BE2C (cell line): ENCODE results near the gene CHCHD4.

Experiments
- DNase-seq: peaks from one replicate; pipeline ENCODE4 v3.0.0-alpha.2; 2020
- H3K27me3 ChIP-seq: fragments of 250-450 bp; sonication (Bioruptor Pico); 2 replicates; pipeline ENCODE4 v1.5.1; 2020; ENCODE audit warnings: mild to moderate bottlenecking
- H3K36me3 ChIP-seq: fragments of 250-450 bp; sonication (Bioruptor Pico); 2 replicates; pipeline ENCODE4 v1.5.1; 2020; ENCODE audit warnings: mild to moderate bottlenecking
- H3K4me1 ChIP-seq: fragments of 250-450 bp; sonication (Bioruptor Pico); 2 replicates; pipeline ENCODE4 v1.5.1; 2020
- H3K4me3 ChIP-seq: 2 replicates; pipeline ENCODE4 v1.5.1; 2011; ENCODE audit warnings: low read depth, low read length
- H3K9me3 ChIP-seq: fragments of 250-450 bp; sonication (Bioruptor Pico); 2 replicates; pipeline ENCODE4 v1.5.1; 2020
- CTCF ChIP-seq: IDR thresholded peaks from 2 replicates; pipeline ENCODE4 v1.5.1; 2012; ENCODE audit warnings: mild to moderate bottlenecking, low read depth, low read length

The CHCHD4 gene

GRCh38 chr3:14147066-14147435, 22.4 kb upstream of the CHCHD4 start:
- Histone ChIP-seq H3K9me3 (no peaks in the 10 kb centered on the region), H3K4me1 (no peaks in the 10 kb centered on the region), H3K36me3 (no peaks in the 10 kb centered on the region), H3K4me3 (no peak overlapping the region), H3K27me3 (no peaks in the 10 kb centered on the region)
- TF ChIP-seq CTCF, result no peak
- DNase-seq, result no peak

- Histone ChIP-seq H3K9me3 (no peaks in the 10 kb centered on the region), H3K4me1 (no peaks in the 10 kb centered on the region), H3K27me3 (no peaks in the 10 kb centered on the region), H3K4me3 (no peak overlapping the region), H3K36me3 (no peaks in the 10 kb centered on the region)
- no peak for TF ChIP-seq CTCF
- DNase-seq, result no peak
These were observed 21.9 kb upstream of the CHCHD4 start for GRCh38 chr3:14146381-14147065.

GRCh38 chr3:14145670-14146380, 21.2 kb upstream of the CHCHD4 start:
- no peak for TF ChIP-seq CTCF
- no peaks in the 10 kb centered on the region for H3K27me3 ChIP-seq
- H3K9me3 ChIP-seq, result no peaks in the 10 kb centered on the region
- H3K36me3 ChIP-seq, result no peaks in the 10 kb centered on the region
- no peak for DNase-seq
- H3K4me3 ChIP-seq, result no peak overlapping the region
- H3K4me1 ChIP-seq, result no peaks in the 10 kb centered on the region

GRCh38 chr3:14145236-14145635, 20.6 kb upstream of the CHCHD4 start:
- Histone ChIP-seq H3K36me3 (no peaks in the 10 kb centered on the region), H3K4me1 (no peaks in the 10 kb centered on the region), H3K4me3 (no peak overlapping the region), H3K9me3 (no peaks in the 10 kb centered on the region), H3K27me3 (no peaks in the 10 kb centered on the region)
- no peak for DNase-seq
- TF ChIP-seq CTCF, result no peak

- no peaks in the 10 kb centered on the region for H3K9me3 ChIP-seq
- peak; percentile 49 for DNase-seq
- no peak overlapping the region for H3K4me3 ChIP-seq
- no peak for TF ChIP-seq CTCF
- H3K4me1 ChIP-seq, result no peaks in the 10 kb centered on the region
- H3K27me3 ChIP-seq, result no peaks in the 10 kb centered on the region
- H3K36me3 ChIP-seq, result no peaks in the 10 kb centered on the region
These were observed 19.9 kb upstream of the CHCHD4 start for GRCh38 chr3:14144423-14145075.
